GM12873 (cell line): ENCODE data around the gene RRP1B.

ENCODE experiments used
- TF ChIP-seq, protein P1 (sequence below): IDR thresholded peaks from 2 replicates; pipeline ENCODE4 v1.5.1; 2012; ENCODE audit warnings: low read depth, mild to moderate bottlenecking, moderate library complexity, low read length, control low read depth; ENCODE audit not compliant: insufficient read depth; ENCODE audit errors: missing control alignments

The RRP1B gene

GRCh38 chr21:43691801-43692200 lies 32.4 kb downstream of the RRP1B start:
- TF ChIP-seq, protein P1, sequence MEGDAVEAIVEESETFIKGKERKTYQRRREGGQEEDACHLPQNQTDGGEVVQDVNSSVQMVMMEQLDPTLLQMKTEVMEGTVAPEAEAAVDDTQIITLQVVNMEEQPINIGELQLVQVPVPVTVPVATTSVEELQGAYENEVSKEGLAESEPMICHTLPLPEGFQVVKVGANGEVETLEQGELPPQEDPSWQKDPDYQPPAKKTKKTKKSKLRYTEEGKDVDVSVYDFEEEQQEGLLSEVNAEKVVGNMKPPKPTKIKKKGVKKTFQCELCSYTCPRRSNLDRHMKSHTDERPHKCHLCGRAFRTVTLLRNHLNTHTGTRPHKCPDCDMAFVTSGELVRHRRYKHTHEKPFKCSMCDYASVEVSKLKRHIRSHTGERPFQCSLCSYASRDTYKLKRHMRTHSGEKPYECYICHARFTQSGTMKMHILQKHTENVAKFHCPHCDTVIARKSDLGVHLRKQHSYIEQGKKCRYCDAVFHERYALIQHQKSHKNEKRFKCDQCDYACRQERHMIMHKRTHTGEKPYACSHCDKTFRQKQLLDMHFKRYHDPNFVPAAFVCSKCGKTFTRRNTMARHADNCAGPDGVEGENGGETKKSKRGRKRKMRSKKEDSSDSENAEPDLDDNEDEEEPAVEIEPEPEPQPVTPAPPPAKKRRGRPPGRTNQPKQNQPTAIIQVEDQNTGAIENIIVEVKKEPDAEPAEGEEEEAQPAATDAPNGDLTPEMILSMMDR, result no peak

GRCh38 chr21:43692949-43693348 lies 33.6 kb downstream of the RRP1B start:
- TF ChIP-seq, protein P1, result no peak

GRCh38 chr21:43693981-43694380 lies 34.6 kb downstream of the RRP1B start:
- TF ChIP-seq, protein P1, result no peak

DNA sequence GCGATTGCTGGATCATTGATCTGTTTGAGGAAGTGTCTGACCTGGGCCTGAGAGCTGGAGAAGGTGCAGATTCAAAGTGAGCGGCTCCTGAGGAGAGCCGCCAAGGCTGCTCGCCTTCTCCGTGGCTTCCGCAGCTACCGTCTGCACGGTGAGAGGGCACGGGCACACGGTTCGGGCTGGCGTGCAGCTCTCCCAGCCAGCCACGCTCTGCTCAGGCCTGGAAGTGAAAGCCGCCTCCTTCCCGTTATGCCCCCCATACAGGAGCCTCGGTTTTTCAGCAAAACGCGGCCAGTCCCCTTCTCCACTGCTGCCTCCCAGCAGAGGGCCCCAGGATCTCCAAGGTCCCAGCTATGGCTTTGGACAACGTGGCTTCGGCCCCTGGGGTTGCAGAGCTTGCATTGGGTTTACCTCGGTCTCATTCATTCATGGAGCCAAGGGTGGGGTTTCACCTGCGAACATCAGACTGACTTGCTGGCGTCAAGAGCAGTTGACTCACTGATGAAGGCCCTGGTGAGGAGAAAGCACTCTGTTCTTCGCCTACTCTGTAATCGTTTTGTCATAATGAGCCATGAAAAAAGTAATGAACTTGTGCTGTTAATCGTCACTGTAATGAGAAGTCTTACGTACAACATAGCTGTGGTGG lies 35.2 kb downstream of the RRP1B start:
- TF ChIP-seq, protein P1, result no peak

DNA sequence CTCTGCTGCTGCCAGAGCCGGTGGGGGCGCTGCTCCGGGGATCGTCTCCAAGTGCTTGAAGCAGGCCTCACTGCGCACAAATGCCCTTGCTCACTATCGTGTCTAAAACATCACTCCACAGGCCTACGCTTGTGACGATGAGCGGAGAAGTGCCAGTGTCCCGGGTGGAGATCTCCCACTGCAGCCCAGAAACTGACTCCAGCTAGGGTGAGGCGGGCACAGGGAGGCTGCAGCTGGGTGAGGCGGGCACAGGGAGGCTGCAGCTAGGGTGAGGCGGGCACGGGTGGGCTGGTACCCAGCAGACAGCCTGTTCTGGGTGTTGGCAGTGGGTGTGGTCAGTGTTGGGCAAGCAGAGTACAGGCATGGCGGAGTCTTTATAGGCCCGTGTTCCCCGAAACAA lies 36.9 kb downstream of the RRP1B start:
- TF ChIP-seq, protein P1, result no peak

DNA sequence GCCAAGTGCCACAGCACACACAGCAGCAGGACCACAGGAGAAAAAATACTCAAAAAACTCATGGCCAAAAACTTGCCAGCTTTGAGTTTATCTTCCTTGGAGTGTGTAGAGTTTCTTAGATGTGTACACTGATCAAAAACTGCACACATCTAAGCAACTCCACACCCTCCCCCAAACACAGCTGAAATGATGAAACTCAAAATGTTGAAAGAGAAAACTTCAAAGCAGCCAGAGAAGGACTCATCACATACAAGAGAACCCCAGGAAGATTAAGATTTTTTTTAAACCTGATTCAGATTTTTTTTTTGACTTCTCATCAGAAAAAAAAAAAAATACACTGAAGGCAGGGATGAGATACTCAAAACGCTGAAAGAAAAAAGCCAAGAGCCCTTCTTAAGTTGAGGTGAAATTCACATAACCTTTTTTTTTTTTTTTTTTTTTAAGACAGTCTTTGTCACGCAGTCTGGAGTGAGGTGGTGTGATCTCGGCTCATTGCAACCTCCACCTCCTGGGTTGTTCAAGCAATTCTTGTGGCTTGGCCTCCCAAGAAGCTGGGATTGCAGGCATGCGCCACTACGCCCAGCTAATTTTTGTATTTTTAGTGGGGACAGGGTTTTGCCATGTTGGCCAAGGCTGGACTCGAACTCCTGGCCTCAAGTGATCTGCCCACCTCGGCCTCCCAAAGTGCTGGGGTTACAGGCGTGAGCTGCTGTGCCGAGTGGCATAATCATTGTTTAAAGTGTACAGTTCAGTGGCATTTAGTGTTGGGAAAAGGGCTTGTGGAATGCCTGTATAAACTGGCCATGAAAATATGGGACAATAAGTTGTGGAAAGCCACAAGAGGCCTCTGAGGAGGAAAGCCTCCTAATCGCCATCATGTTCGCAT lies 38.6 kb downstream of the RRP1B start:
- TF ChIP-seq, protein P1, result no peak

- TF ChIP-seq, protein P1, result no peak
These were observed 40.7 kb downstream of the RRP1B start for GRCh38 chr21:43699933-43700599.
